DND-41 (cell line): ENCODE measurements around the gene NFATC2.

Experiments used
- CTCF ChIP-seq: IDR thresholded peaks from 2 replicates; pipeline ENCODE4 v1.5.1; 2012; ENCODE audit warnings: borderline replicate concordance, low read length, moderate library complexity, mild to moderate bottlenecking; ENCODE audit not compliant: poor library complexity, severe bottlenecking; ENCODE audit errors: extremely low read depth
- EZH2 ChIP-seq: IDR thresholded peaks from 3 replicates; pipeline ENCODE4 v1.6.1; 2012; ENCODE audit warnings: borderline replicate concordance, low read depth, mild to moderate bottlenecking, moderate library complexity, low read length, inconsistent platforms; ENCODE audit not compliant: severe bottlenecking

DNA sequence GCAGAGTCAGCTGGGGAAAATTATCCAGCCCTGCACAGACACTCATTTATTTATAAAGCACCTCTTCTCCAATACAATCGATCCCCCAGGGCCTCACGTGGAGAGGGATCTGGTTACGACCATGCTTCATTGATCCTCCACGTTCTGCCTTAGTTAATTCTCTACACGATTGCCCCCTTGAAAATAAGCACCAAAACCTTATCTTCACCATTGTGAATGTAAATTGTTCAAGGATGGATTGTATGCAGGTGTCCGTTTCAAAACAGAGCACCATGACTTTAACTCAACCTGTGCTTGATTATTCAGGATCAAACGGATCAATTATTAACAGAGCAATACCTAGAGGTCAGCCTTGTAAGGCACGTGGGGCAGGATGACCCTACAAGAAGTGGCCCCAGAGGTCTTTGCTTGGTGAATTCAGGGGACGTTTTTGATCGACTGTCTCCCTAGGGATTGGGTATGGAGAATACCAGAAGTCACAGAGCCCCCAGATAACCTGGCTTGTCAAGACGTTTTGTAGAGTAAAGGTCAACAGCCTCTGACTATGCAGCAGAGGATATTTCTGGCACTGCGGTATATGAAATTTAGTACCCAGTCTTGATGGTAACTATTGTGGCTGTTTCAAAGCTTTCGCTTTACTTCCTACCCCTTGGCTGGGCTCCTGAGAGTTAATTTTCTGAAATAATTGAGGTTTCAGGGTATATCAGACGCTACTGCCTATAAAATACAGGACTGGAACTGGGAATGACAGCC, 112.1 kb downstream of the NFATC2 start:
- TF ChIP-seq CTCF (no peak), EZH2 (no peak)
